ENCODE data around the gene MLC1.

The MLC1 gene

DNA sequence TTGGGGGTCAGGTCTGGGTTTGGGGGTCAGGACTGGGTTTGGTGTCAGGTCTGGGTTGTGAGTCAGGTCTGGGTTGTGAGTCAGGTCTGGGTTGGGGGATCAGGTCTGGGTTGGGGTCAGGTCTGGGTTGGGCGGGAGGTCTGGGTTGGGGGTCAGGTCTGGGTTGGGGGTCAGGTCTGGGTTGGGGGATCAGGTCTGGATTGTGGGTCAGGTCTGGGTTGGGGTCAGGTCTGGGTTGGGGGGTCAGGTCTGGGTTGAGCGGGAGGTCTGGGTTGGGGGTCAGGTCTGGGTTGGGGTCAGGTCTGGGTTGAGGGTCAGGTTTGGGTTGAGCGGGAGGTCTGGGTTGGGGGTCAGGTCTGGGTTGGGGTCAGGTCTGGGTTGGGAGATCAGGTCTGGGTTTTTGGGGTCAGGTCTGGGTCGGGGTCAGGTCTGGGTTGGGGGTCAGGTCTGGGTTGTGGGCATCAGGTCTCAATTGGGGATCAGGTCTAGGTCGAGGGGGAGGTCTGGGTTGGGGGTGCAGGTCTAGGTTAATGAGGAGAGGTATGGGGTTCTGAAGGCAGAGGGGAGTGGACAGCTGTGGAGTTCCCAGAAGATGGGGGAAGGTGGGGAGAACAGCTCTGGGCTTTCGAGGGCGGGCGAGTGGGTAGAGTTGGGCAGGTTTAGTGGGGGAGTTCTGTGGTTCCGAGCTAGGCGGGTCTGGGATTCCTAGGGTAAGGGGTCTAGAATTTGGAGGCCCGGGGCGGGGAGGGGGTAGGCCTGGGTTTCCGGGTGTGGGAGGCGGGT, 27.8 kb downstream of the MLC1 start:
- DNase-seq = no peak

DNA sequence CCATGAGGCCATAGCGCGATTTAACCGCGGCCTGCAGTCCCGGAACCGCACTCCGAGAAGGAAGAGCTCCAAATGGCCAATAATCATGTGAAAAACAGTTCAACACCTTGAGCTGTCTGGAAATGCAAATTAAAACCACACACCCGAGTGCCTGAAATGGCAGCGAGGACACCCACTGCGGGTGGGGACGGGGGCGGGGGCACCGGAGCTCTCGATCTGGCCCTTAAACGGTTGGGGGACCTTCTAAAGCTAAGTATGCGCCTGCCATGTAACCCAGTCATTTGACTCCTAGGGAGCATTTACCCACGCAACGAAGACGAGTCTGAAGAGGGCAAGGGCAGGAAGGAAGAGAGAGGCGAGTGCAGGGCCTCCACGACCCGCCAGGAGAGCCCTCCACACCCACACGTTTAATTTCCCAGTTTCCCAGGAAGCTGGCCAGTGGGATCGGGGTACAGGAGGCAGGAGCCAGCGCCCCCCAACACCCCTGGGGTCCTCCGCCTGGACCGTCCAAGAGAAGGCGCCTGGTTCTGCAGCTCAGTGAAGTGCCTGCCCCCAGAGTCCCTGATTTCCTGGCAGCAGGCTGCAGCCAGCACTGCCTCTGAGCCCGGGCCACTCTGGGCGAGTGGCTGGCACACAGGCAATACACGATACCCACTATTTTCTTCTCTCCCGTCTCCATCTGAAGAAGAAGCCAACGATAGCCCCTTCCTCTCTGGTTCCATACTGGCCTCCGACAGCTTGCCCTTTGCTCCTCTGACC, 28.8 kb downstream of the MLC1 start:
- no peak for DNase-seq

DNA sequence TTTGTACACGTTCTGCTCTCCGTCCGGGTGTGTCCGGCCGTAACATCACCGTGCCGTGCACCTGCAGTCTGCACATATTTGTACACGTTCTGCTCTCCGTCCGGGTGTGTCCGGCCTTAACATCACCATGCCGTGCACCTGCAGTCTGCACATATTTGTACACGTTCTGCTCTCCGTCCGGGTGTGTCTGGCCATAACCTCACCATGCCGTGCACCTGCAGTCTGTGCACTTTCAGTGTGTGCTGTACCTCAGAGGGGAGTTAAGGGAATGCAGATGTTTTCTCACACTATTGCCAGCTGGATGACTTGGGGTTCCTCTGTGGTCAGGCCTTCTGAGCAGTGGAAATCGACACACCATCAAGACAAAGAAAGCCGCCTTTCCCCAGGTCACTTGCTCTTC, 31.4 kb downstream of the MLC1 start:
- no peak for DNase-seq

DNA sequence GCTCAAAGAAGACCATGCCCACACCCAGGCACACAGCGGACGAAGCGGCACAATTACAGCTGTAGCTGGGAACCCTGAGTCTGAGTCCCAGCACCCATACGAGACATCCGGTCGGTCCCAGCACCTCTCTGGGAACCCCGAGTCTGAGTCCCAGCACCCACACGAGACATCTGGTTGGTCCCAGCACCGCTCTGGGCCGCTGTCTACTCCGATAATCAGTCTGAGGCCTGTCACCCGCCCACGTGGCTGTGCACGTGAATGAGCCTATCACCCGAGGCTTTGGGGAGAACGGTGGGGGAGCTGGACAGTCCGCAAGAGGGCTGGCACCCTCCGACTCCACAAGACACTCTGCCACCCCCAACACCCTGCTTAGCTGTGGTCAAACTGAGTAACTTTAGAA, 33.3 kb downstream of the MLC1 start:
- DNase-seq = no peak

DNA sequence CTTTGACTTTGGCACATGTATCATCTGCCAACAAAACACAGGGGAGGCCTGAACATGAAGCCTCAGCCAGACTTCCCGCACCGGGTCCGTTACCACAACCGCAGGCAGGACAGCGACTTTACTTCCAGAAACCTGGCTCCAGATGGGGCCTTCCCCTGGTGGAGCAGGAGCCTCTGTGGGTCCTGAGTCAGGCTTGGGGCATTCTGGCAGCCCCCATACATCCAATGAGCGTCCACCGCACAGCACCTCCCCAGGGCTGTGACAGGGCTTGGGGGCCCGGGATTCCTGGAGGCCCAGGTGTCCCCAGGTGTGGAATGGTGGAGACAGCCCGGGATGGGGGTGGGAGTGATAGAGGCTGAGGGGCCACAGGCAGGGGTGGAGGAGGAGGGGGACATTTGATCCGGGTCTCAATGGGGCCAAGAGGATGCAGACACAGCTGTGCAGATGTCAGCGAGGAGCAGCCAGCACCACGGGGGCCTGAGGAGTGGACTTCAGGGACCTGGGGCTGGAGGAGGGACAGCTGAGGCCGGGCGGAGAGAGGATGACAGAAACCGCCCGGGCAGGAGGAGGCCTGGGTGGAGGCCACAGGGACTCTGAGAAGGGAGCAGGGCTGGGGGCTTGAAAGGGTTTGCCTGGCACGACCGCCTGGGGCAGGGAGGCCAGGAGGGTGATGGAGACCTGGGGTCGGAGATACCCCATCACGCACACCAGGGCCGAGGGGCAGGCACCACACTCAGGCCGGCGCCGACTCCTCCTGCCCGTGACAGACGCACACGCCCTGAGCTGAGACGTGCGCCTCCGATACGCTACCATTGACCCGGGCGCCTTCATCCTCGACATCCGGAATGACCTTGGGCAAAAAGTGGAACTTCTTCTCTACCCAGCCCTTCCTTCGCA, 35.7 kb downstream of the MLC1 start:
- DNase-seq = no peak

DNA sequence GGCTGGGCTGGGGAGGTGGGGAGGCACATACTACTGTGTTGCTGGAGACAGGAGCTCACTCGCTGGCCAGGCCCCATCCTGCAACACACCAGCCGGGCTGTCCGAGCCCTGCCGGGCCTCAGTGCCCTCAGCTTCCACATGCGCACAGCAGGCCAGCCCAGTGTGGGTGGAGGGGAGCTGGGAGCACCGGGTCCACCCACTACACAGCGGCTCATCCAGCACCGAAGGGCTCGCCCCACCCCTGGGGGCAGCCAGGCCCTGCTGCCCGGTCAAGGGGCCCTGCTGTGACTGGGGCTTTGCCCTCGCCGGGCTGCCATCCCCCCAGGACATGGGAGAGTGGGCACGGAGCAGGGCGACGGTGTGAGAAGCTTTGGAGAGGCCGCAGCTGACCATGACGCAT, 36.4 kb downstream of the MLC1 start:
- DNase-seq = no peak

DNA sequence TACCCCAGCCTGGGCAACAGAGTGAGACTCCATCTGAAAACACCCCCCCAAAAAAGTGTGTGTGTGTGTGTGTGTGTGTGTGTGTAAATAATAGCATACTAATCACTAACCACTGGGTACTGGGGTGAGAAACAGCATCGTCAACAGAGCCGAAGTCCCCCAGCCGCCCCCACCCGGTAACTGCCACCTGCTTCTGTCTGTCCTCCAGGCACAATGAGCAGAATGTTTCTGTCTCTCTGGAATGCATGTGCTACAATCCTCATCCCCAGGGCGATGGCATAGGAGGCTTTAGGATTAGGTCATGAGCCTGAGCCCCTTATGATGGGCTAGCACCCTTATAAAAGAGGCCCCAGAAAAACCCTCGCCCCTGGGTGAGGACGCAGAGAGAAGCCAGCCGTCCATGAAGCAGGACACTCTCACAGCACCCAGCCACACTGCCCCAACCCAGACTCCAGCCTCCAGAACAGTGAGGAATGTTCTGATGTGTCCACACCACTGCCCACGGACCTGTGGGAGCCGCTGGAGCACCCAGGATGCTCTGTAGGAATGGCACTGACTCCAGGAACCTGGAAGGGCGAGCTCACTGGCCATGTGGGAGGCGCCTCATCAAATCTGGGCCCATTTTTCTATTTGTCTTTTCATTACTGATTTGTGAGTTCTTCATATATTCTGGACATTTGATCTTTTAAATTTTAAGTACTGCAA, 37.0 kb downstream of the MLC1 start:
- DNase-seq = no peak

DNA sequence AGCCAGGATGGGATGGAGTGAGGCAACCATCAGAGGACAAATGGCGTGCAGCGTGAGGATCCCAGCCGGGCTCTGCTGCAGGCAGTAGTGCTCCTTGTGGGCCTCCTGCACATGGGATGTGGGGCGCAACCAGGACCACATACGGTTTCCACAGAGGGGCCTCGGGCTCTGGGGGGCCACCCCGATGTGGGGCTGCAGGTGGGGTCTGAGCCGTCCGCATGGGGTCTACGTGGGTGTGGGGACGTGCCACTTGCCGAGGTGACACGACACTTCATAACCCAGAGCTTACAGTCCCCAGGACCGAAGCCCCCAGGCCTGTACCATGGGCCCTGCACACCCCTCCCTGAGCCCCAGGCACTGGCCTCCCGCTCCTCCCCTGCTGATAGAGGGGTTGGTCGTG, 37.9 kb downstream of the MLC1 start:
- no peak for DNase-seq

DNA sequence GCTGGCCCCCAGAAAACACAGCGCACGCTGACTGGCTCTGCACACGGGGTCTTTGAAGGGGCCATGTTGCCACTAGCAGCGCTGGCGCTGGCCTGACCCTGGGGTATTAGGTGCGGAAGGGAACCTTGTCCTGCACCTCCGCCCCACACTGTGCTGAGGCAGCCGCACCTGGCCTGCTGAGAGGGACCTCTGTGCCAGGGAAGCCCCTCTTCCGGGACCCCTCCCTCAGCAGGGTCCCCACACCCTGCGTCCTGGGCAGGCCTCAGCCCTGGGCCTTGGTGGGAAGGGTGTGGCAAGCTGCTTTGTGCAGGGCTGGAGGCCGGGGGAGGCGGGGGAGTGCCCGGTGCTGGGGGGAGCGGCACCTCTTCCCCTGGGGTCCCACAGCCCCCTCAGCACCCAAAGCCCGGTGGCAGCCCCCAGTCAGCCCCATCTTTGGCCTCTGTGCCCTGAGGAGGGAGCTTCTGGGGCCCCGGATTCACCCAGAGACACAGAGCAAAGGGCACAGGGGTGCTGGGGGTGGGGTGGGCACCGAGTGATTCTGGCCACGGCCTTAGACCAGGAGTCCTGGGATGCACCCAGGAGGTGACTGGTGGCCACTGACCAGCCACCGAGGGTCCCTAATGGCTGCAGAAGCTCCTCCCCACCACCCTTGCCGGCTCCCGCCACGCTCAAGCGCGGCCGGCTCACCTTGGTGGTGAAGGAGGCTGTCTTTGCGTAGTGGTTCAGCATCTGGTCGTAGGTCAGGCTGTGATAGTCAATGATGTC, 38.6 kb downstream of the MLC1 start:
- no peak for DNase-seq

DNA sequence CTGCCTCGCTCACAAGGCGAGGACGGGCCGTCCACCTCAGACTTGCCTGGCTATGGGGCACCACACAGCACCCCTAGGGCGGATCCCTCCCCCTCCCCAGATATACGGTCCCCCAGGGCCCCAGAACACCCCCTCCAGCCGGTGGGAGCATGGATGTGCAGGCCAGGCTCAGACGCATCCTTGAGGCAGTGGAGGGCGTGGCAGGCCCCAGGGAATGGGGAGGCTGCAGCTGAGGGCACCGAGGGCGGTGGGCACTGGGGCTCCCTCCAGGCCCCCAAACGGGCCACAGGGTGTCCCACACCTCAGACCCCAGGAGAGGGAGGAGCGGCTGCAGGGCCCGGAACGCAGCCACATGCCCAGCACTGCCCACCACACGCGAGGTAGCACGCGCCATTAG, 39.2 kb downstream of the MLC1 start:
- DNase-seq = no peak

DNA sequence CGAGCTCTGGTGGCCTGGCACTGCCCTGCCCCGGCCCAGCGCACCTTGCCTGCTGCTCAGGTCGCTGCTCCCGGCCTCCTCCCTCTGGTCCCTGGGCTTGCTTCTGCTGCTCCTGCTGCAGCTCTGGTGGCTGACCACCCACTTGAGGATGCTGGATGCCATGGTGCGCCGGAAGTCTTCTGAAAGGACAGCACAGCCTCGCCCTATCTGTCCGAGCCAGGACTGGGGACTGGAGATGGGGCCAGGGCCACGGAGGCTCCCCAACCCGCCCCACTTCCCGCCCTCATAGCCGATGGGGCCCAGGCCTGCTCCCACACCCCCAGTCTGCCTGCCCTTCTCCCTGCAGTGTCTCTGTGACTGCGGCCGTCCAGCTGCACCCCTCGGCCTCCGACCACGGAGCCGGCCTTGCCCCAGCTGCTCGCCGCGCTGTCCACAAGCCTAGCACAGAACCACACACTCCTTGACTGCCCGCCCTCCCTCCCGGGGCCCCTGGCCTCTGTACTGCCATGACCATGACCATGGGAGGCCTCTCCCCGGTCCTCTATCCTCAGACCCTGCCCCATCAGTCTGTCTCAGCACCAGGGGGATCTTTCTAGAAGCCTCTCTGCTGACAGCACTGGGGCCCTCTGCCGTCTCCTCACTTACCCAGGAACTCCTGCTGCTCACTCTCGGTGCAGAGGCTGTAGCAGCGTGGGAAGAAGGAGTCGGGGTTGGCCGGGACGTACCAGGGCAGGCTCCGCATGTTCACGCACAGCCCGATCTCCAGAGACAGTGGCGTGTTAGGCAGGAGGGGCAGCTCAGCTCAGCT, 39.8 kb downstream of the MLC1 start:
- DNase-seq = no peak

DNA sequence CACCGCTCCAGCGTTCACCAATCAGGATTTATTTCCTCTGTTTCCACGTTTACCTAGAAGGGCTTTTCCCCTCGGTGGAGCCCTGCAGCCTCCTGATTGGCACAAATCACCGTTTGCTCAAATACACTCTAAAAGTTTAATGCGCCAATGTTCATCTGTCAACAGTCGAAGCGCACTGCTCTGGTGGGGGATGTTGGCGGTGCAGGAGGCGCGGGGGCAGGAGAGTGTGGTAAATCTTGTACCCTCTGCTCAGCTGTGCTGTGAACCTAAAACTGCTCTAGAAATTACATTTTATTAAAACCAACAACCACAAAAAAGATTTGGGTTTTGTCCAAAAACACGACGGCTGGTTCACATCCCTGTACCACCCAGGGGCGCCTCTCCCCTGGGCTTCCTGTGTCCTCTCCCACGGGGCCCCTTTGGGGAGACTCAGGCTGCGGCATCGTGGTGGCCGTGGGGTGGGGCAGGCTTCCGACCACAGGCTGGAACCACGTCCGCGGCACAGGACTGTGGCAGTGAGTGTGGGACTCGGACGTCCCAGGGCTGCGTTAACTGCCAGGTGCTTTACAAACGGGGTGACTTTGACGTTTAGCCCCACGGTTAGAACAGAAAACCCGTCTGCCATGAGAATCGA, 40.6 kb downstream of the MLC1 start:
- DNase-seq = no peak

DNA sequence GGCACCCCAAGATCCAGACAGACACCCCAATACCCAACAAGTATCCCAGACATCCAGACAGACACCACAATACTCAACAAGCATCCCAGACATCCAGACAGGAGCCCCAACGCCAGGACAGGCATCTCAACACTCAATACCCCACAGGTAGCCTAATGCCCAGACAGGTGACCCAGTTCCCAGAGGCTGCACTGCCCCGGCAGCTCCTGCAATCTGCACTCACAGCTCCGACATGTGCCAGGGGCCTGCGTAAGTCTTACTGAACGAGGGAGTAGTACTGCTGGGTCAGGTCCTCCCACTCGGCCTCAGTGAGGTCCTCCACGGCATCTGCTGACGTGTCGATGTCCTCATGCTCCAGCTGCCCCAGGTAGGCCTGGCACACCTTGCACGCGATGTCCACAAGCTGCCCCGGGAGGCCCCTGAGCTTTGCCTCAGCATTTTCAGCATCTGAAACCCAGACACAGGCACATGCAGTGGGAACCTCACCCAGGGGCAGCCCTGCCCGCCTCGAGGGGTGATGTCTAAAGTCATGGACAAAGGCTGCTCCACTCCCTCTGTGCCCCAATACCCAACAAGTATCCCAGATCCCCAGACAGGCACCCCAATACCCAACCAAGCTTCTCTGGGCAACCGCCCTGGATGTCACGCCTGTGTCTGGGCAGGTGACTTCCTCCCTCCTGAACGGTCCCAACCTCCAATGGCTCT, 43.7 kb downstream of the MLC1 start:
- DNase-seq = no peak

DNA sequence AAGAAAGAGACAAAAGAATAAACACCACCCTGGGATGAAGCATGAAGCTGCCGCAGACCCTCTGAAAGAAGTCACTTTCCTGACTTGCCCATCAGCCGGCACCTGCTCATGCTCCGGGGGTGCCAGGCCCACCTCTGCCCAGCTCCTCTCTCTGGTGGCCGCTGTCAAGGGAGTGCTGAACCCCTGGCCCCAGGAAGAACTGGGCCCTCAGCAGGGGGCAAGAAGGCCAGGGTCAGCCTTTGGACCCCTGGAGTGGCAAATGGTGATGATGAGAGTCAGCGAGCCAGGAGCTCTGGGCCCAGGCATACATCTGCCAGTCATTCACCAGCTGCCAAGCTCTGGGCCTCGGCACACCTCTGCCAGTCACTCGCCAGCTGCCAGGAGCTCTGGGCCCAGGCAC, 44.5 kb downstream of the MLC1 start:
- DNase-seq = no peak

DNA sequence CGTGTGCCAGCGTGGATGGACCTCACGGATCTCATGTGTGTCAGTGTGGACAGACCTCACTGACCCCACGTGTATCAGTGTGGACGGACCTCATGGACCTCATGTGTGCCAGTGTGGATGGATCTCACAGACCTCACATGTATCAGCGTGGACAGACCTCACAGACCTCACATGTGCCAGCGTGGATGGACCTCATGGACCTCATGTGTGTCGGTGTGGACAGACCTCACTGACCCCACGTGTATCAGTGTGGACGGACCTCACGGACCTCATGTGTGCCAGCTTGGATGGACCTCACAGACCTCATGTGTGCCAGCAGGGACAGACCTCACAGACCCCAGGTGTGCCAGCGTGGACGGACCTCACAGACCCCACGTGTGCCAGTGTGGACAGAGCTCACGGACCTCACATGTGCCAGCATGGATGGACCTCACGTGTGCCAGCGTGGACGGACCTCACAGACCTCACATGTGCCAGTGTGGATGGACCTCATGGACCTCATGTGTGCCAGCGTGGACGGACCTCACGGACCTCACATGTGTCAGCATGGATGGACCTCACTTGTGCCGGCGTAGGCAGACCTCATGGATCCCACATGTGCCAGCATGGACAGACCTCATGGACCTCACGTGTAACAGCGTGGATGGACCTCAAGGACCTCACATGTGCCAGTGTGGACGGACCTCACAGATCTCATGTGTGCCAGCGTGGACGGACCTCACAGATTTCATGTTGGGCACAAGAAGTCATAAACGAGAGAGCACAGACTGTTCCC, 45.4 kb downstream of the MLC1 start:
- DNase-seq = no peak

DNA sequence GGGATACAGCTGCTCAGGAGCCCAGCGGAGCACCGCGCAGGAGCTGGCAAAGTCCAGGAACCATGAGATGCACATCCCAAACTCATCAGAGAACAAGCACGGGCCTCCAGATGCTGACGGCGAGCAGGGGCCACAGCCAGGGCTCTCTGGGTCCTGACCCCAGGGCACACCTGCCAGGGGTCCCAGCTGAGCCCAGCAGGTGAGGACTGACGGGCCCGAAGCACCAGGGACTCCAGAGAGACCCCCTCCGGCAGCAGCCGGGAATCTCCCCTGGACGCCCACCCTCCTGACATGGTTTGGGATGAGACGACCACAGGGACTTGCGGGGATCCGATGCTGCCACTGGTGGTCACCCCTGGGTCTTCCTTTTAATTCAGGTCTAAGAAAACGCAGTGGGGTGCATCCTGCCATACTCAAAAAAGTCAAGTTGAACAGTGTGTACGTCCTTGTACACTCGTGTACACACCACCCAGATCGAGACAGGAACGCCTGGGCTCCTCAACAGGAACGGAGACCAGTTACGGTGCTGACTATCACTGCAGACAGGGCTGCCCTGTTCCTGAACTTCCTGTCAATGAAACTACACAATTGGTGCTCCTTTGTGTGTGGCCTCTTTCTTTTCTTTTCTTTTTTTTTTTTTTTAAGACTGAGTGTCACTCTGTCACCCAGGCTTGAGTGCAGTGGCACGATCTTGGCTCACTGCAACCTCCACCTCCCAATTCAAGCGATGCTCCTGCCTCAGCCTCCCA, 49.1 kb downstream of the MLC1 start:
- DNase-seq = no peak

DNA sequence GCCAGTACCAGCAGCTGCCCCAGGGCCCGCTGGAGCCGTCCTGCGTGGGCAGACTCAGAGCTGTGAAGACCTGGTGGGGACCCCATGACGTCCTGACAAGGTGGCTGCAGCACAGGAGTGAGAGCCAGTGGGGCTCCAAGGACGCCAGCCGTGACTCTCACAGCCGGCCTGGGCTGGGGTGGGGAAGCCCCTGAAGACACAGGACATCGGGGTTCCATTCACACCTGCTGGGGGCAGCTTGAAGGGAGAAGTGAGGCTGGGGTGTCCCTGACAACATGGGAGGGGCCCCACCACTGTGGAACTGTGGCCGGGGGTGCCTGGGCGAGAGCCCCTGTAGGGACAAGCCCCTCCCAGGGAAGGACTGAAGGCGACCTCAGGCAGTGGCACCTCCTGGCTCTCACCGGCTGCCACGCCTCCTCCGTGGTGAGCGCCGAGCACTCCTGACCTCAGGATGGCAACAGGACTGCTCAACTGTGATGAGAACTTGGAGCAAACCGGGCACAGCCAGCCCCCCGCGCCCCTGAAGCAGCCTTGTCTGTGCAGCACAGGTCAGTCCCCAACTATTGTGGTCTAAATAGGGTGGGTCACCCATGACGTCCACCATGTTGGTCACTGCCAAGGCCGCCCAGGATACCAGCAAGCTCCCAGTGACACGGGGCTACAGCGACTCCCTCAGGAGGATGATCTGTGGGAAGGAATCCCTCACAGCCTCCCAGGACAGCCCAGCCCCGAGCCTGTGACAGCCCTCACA, 49.9 kb downstream of the MLC1 start:
- DNase-seq = no peak

All from HCEC 1CT (cell line).